Tibial nerve (tissue), 4 donors: ENCODE measurements around the gene ROBO3. TPM values are rescaled to one million over a fixed set of nuclear protein-coding genes. Genes with fewer than 3 reads are reported as not detected.

Experiments
- DNase-seq, 2 donors: peaks; one replicate each; pipeline ENCODE4 v3.0.0-alpha.2; 2019; ENCODE audit warnings: low spot score in 2 of 2
- H3K27ac ChIP-seq, 4 donors: fragments of 200-600 bp; sonication (generic) in 3 of 4; one replicate each; pipeline ENCODE4 v1.5.1; 2017 to 2019; ENCODE audit warnings: mild to moderate bottlenecking in 1 of 4
- H3K27me3 ChIP-seq, 2 donors: fragments of 200-600 bp; sonication (generic) in 1 of 2; one replicate each; pipeline versions ENCODE4 v1.5.1 to v1.6.0; 2017 to 2019
- H3K36me3 ChIP-seq, 3 donors: fragments of 200-600 bp; sonication (generic); one replicate each; pipeline ENCODE4 v1.5.1; 2018 to 2019
- H3K4me1 ChIP-seq, 4 donors: fragments of 200-600 bp; sonication (generic) in 3 of 4; one replicate each; pipeline ENCODE4 v1.5.1; 2017 to 2019
- H3K4me3 ChIP-seq, 4 donors: fragments of 200-600 bp; sonication (generic) in 3 of 4; one replicate each; pipeline ENCODE4 v1.5.1; 2017 to 2019; ENCODE audit warnings: mild to moderate bottlenecking in 1 of 4, moderate library complexity in 1 of 4
- H3K9me3 ChIP-seq, 4 donors: fragments of 200-600 bp; sonication (generic) in 3 of 4; one replicate each; pipeline ENCODE4 v1.5.1; 2017 to 2019
- CTCF ChIP-seq, 5 experiments: fragments of 200-600 bp in 3 of 5; fragments of 450-650 bp in 2 of 5; sonication (generic) in 3 of 5; IDR thresholded peaks; one replicate each; pipeline ENCODE4 v1.5.1; 2016 to 2019; ENCODE audit warnings: antibody characterized with exemption in 5 of 5, mild to moderate bottlenecking in 3 of 5, moderate library complexity in 2 of 5
- EP300 ChIP-seq, 2 donors: sonication (generic); formaldehyde crosslinking; IDR thresholded peaks; one replicate each; pipeline ENCODE4 v1.6.1; 2017; ENCODE audit warnings: antibody characterized with exemption in 2 of 2, mild to moderate bottlenecking in 1 of 2
- POLR2A ChIP-seq, 2 donors: fragments of 450-650 bp; IDR thresholded peaks; one replicate each; pipeline ENCODE4 v1.6.1; 2017; ENCODE audit warnings: antibody characterized with exemption in 2 of 2, mild to moderate bottlenecking in 2 of 2, moderate library complexity in 2 of 2
- WGBS, 2 donors: methylation state at CpG; one replicate each; pipeline ENCODE4 v1.1.5; 2018; 5-methylcytosine and 5-hydroxymethylcytosine counted together
- total RNA-seq, 4 donors: library from RNA; depleted of rRNA; stranded (reverse); fragments of >200 nt; gene quantifications; one replicate each; pipeline ENCODE4 v1.1.0, GENCODE V29; 2016

Gene ROBO3
- total RNA-seq, 4 donors from 2014 or later = 22.2 to 34.3 (median 24.8) TPM

- H3K27me3 ChIP-seq = peaks cover 0 to 14% of the 10 kb centered on the region in 2 donors
- no peak overlapping the region for H3K4me3 ChIP-seq
- DNase-seq = no peak
- TF ChIP-seq EP300 (IDR thresholded peaks at IDR 0.05) = no peak
- TF ChIP-seq POLR2A (IDR thresholded peaks at IDR 0.05) = no peak
- no peak for TF ChIP-seq CTCF (IDR thresholded peaks at IDR 0.05)
- no peaks in the 10 kb centered on the region for H3K9me3 ChIP-seq
- H3K4me1 ChIP-seq = no peaks in the 10 kb centered on the region
- H3K27ac ChIP-seq = no peak overlapping the region
- 62 to 74% methylated on average over 3 of the region's 3 CpGs for WGBS, 2 donors
- no peaks in the 10 kb centered on the region for H3K36me3 ChIP-seq
Measured at GRCh38 chr11:124825876-124826275, 39.4 kb upstream of the ROBO3 start.

DNA sequence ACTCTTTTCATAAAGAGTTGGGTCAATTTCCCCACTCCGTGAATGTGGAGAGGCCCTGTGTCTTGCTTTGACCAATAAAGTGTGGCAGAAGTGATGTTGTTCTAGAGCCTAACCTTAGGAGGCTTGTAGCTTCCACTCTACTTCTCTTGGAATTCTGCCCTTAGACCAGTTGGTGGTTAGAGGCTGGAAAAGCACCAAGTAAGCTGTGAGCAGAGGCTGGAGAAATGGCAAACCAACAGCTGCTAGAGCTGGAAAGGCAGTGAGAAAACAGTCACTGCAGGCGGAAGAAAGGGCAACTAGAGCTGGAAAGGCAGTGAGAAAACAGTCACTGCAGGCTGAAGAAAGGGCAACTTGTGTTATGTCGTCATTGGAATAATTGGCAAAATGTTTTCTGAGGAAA is 35.2 kb upstream of the ROBO3 start:
- no peak overlapping the region for H3K4me3 ChIP-seq
- 53 to 63% methylated on average over 3 of the region's 3 CpGs for WGBS, 2 donors
- no peaks in the 10 kb centered on the region for H3K4me1 ChIP-seq
- H3K36me3 ChIP-seq = no peaks in the 10 kb centered on the region
- no peaks in the 10 kb centered on the region for H3K9me3 ChIP-seq
- H3K27ac ChIP-seq = no peak overlapping the region
- no peak for DNase-seq
- TF ChIP-seq CTCF (IDR thresholded peaks at IDR 0.05) (no peak), POLR2A (IDR thresholded peaks at IDR 0.05) (no peak), EP300 (IDR thresholded peaks at IDR 0.05) (no peak)
- H3K27me3 ChIP-seq = peaks cover 0 to 21% of the 10 kb centered on the region in 2 donors

DNA sequence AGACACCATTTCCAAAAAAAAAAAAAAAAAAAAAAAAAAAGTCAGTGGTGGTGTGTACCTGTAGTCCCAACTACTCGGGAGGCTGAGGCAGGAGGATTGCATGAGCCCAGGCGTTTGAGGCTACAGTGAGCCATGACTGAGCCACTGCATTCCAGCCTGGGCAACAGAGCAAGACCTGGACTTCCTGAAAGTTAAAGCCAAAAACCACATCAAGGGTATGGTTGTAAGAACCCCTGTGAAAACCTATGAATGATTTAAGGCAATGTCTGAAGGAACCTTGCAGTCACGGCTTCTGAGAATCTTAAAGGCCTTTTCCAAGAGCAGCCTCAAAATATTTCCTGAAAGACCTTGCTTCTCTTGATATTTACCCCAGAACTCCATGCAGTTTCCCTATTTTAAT is 34.5 kb upstream of the ROBO3 start:
- no peak overlapping the region for H3K4me3 ChIP-seq
- H3K27me3 ChIP-seq = peaks cover 0 to 21% of the 10 kb centered on the region in 2 donors
- 86 to 87% methylated on average over 3 of the region's 3 CpGs for WGBS, 2 donors
- H3K4me1 ChIP-seq = no peaks in the 10 kb centered on the region
- DNase-seq = no peak
- H3K9me3 ChIP-seq = no peaks in the 10 kb centered on the region
- H3K27ac ChIP-seq = no peak overlapping the region
- TF ChIP-seq CTCF (IDR thresholded peaks at IDR 0.05) (no peak), EP300 (IDR thresholded peaks at IDR 0.05) (no peak), POLR2A (IDR thresholded peaks at IDR 0.05) (no peak)
- no peaks in the 10 kb centered on the region for H3K36me3 ChIP-seq

DNA sequence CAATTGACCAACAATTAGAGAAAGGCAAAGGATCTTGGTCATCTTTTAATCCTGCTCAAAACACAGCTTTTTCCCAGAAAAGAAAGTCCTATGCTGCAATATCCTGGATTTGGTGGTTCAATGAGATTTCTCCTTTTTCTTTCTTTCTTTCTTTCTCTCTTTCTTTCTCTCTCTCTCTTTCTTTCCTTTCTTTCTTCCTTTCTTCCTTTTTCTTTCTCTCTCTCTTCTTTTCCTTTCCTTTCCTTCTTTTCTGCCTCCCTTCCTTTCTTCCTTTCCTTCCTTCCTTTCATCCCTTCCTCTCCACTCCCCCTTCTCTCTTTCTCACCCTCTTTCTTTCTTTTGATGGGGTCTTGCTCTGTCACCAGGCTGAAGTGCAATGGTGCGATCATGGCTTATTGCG is 33.3 kb upstream of the ROBO3 start:
- peaks cover 0 to 4% (median 0%) of the 10 kb centered on the region in 4 donors for H3K4me1 ChIP-seq
- WGBS, 2 donors = 98 to 100% methylated on average over 2 of the region's 2 CpGs
- no peaks in the 10 kb centered on the region for H3K36me3 ChIP-seq
- peaks cover 0 to 15% of the 10 kb centered on the region in 2 donors for H3K27me3 ChIP-seq
- TF ChIP-seq POLR2A (IDR thresholded peaks at IDR 0.05) = no peak
- TF ChIP-seq EP300 (IDR thresholded peaks at IDR 0.05) = no peak
- TF ChIP-seq CTCF (IDR thresholded peaks at IDR 0.05) = no peak
- no peak overlapping the region for H3K27ac ChIP-seq
- DNase-seq = no peak
- no peak overlapping the region for H3K4me3 ChIP-seq
- no peaks in the 10 kb centered on the region for H3K9me3 ChIP-seq

- peaks cover 0 to 9% (median 2%) of the 10 kb centered on the region in 4 donors for H3K4me1 ChIP-seq
- no peak for DNase-seq
- no peak overlapping the region for H3K27ac ChIP-seq
- H3K9me3 ChIP-seq = no peaks in the 10 kb centered on the region
- H3K36me3 ChIP-seq = no peaks in the 10 kb centered on the region
- H3K27me3 ChIP-seq = peaks cover 0 to 9% of the 10 kb centered on the region in 2 donors
- TF ChIP-seq EP300 (IDR thresholded peaks at IDR 0.05) (no peak), POLR2A (IDR thresholded peaks at IDR 0.05) (no peak), CTCF (IDR thresholded peaks at IDR 0.05) (no peak)
- H3K4me3 ChIP-seq = no peak overlapping the region
- WGBS, 2 donors = 83 to 84% methylated on average over 4 of the region's 4 CpGs
Measured at GRCh38 chr11:124832571-124832970, 32.7 kb upstream of the ROBO3 start.
